HG03095 (cell line): Measurements from ENCODE around the gene TP73.
"Not testable (repeated sequence)": the region's sequence is repeated elsewhere in the genome, so short reads cannot be mapped to it uniquely, and the experiment has no call there.

Source experiments
- ATAC-seq: cut with Tn5 transposase; IDR thresholded peaks from one replicate; pipeline ENCODE4 v1.9.1; 2021; ENCODE audit warnings: moderate library complexity; ENCODE audit not compliant: unreplicated experiment

TP73 gene

DNA sequence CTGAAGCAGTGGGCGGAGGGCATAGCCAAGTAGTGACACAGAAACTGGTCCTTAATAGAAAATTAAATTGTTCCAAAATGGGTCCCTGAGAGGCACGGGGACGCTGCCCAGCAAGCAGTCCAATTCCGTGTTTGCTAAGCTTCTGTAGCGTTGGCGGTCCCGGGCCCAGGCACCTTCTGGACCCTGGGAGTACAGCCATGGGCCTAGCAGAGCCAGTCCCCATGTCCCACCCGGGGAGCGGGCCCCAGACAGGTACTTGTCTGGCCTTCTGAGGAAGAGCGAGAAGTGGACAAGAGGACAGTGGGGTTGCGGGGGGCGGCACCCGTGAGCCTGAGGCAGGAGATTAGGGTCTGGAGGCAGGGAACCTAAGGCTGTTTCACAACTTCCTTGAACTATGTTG, 88.4 kb downstream of the TP73 start:
- ATAC-seq, result no peak

DNA sequence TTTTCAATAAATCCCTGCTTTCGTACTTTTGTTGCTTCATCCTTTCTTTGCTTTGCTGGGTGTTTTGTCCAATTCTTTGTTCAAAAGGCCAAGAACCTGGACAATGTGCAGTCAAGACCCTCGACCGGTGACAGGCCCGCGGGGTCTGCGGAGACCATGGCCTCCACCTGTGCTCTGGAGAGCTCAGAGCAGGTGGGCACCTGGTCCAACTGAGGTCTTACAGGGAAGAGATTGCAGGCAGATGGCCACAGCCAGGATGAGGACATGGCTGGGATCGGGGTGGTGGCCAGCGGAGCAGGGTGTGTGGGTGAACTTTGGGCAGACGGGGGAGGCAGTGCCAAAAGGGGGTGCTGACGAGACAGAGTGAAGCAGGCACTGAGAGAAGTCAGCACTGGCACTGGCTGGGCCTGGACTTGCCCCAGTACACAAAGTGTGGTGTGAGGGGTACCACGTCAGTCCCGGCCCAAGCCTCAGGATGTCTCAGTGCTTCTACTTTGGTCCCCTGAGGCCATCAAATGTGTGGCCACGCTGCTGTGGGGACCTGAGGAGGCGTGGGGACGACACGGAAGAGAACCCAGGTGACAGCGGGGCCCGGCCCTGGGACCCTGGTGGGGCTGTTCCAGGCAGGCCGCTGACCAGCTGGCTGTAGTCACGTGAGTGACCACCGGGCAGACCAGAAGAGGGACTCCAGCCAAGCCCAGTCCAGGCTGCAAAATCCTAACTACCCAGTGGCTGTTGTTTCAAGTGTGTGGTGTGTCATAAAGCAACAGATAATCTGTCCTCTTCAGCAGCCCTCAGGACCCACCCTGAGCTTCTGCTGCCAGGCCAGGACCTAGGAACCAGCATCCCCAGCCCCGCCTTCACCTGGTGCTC, 89.5 kb downstream of the TP73 start:
- no peak for ATAC-seq

DNA sequence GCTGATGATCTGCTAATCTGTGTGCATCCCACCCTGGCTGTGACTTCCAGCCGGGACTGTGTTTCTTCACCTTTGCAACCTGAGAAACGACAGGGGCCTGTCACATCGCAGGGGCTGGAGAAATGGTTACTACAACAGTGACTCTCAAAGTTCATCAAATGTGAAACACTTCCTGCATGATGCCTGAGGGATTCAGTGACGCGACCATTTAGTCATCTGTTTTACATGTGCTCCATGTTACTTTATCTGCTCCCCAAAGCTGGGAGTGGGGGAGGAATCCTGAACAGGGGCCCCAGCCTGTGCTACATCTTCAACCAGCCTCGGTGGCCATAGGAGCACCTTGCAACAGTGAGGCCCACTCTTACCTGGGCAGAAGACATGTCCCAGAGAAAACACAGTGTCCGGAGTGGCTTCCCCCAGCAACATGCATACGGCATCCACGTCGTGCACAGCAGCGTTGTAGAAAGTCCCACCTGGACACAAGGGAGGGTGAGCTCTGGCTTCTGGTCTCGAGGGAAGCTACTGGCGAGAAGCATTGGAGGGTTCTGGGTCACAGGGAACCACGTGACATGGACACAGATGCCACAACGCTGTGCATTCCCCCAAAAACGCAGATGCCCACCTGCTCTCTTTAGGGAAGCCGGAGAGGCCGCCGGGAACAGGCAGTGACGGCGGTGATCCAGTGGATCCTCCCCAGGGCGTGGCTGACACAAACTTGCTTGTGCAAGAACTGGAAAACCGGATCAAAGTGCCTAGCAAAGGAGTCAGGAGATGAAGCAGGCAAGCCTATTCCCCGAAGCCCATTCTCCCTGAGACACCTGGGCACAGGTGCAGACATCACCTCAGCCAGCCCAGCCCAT, 90.4 kb downstream of the TP73 start:
- ATAC-seq, result no peak

DNA sequence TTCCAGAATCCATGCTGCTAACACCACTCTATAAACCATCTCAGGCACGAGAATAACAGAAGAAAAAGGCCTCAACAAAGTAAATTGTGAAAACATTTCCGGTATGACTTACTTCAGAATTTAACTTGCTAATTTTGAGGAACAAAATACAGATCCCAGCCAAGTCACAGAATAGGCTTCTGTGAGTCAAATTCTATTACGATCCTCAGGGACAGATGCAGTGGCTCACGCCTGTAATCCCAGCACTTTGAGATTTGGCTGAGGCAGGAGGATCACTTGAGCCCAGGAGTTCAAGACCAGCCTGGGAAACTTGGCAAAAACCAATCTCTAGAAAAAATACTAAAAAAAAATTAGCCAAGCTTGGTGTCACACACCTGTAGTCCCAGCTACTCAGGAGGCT, 91.1 kb downstream of the TP73 start:
- ATAC-seq, result no peak

DNA sequence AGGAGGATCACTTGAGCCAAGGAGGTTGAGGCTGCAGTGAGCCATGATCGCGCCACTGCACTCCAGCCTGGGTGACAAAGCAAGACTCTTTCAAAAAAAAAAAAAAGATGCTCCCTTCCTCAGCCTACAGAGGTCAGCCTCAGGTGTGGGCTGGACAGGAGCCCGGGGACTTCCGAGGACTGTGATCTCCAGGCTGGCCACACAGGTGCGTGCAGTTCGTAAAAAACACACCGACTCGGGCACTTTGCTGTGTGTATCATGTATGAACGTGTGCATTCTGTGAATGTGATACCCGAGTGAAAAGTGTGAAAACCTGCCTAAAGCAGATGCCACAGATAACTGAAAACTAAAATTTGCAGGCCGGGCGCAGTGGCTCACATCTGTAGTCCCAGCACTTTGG, 91.5 kb downstream of the TP73 start:
- no peak for ATAC-seq

DNA sequence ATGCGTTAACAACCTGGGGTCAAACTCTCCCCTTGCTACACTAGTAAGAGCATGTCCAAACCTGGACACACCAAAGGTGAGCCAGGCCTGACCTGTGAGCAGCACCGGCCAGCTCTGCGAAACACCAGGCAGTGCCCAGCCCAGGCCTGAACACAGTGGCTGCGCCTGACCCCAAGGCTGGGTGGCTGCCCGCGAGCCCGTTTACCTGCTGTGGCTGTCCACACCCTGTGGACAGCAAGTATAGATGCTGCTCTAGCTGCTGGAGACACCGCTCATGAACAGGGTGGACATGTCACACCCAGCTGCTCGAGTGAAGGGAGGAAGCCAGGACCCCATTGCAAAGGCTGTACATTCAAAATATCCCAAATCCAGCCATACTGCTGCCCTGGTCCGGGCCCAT, 92.3 kb downstream of the TP73 start:
- no peak for ATAC-seq

DNA sequence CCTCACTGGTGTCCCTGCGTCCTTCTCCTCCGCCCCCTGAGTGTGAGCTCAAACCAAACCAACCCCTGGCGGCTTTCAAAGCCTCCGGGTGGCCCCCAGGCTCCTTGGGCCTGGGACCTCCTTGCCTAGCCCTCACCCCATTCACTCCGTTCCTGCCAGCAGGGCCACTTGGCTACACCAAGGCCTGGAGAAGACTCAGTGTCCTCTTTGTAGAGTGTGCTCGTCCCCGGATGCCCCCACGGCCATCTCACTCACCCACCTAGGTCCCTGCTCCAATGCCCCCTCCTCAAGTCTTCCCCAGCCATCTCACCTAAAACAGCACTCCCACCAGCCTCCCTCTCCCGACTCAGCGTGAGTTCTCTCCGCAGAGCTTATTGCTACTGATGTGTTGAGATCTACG, 92.8 kb downstream of the TP73 start:
- ATAC-seq, result no peak

DNA sequence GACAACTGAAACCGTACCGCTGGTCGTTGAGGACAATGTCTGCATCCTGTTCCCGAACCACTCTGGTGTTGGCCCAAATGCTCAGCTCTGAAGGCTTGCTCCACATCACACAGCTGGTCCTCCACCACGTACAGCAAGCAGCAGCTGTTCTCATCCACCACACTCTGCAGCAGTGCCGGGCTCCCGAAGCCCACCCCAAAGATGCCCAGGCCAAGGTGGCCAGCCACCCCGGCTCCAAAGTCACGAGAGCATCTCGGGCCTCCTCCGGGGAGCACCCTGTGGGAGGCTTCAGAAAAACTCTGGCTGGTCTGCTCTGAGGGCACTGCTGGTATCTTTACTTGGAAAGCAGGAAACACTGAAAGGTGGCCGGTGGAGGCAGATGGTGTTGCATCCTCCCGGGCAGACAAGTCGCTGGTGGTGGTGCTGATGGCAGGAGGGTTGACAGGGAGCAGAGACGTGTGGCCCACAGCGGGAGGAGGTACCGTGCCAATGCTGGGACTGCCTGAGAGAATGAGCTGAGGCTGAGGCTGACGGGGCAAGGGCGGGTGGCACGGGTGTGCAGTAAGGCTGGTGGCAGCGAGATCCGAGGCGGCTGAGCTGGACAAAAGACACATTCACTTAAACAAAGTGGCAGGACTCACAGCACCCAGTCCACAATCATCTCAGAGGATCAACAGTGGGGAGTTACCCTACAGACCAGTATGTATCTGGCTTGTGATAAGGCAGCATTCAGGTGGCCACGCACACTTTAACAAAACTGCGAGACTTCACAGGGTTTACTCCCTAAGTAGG, 93.5 kb downstream of the TP73 start:
- ATAC-seq, result no peak

DNA sequence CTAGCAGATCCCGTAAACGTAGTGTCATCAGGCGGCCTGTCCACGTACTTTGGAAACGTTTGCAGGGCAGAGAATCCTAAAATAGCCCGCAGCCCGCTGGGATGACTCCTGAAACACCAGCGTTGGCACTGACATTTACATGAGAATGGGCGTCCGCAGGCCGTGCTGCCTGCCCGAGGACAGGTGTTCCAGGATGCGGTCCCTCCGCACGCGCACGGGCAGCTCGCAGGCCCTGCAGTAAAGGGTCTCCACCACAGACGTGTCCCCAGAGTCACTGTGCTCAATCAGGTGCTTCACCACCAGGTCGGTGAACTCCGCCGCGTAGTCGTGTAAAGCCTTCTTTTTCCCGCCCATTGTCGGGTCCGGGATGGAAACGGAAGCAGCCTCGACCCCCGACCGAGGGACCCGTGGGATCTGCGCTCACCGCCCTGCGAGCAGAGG, 94.1 kb downstream of the TP73 start:
- ATAC-seq, result no peak

DNA sequence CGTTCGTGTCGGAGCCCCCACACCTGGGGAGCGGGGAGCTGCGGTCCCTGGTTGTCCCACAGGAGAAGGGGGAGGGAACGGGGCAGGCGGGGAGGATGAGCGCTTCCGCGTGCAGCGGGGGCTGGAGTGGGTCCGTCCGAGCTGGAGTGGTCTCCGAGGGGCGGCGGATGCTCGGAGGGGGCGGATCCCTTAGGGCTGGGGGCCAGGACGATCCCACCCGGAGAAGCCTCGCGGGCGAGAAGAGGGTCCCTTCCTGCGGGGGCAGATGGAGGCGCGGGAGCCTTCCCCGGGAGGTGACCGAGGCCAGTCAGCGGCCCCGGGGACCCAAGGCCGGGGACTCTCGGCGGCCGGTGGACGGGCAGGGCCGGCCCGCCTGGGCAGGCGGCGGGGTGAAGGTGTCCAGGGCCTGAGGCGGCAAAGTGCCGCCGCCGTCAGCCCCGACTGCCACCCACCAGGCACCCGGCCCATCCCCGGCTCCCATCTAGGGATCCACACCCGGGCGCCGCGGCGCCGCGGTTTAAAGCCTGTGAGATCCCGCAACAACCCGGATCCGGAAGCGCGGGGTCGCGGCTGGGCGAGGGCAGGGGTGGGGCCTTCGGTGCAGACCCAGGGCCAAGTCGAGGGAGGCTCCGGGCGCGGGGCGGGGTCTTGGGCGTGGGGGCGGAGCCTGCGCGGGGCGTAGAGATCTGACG, 94.7 kb downstream of the TP73 start:
- ATAC-seq, result peak; percentile 73

DNA sequence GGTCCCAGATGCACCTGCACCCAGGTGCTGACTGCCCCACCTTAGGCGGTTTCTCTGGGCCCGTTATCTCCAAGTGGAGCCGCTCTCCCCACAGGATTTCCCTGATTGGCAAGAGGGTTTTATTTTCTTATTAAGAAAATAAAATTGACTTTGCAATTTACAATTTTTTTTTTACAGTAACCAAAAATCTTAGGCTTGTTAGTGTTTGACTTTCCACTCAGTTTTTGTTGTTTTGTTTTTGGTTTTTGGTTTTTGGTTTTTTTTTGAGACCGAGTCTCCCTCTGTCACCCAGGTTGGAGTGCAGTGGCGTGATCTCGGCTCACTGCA, 95.2 kb downstream of the TP73 start:
- ATAC-seq, result no peak

DNA sequence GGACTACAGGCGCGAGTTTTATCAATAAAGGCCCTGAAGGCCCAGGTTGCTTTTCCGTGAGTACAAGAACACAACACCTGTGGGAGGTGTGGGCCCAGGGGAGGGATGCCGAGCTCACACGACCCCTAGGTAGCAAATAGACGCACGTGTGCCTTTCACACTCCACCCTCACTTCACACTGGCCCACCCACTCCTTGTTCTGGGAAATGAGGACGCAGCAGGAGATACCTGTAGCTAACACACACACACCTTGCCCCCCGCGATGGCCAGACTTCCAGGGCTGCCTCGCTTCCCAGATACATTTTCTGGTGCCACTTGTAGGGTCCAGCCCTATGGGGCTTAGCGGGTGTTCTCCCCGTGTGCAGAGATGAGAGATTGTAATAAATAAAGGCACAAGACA, 95.6 kb downstream of the TP73 start:
- no peak for ATAC-seq

DNA sequence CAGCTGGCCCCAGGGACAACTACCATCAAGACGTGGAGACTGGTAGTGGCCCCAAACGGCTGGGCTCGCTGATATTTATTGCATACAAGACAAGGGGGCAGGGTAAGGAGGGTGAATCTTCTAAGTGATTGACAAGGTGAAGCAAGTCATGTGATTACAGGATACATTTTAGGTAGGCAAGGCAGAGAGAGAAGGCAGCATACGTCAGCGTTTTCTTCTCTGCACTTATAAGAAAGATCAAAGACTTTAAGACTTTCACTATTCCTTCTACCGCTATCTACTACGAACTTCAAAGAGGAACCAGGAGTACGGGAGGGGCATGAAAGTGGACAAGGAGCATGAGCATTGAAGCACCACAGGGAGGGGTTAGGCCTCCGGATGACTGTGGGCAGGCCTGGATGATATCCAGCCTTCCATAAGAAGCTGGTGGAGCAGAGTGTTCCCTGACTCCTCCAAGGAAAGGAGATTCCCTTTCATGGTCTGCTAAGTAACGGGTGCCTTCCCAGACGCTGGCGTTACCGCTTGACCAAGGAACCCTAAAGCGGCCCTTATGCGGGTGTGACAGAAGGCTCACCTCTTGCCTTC, 96.1 kb downstream of the TP73 start:
- ATAC-seq, result not testable (repeated sequence)

DNA sequence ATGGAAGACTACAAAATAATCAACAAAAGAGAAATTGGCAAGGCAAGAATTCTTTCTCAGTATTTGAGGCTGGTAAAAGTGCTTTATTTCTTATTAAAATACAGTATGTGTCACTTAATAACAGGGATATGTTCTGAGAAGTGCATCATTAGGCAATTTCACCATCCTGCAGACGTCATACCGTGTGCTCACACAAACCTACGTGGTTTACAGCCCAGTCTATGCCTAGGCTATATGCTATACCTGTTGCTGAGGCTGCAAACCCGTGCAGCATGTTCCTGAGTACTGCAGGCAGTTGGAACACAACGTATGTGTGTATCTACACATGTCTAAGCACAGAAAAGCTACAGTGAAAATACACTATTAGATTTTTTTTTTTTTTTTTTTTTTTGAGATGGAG, 97.2 kb downstream of the TP73 start:
- ATAC-seq, result no peak

DNA sequence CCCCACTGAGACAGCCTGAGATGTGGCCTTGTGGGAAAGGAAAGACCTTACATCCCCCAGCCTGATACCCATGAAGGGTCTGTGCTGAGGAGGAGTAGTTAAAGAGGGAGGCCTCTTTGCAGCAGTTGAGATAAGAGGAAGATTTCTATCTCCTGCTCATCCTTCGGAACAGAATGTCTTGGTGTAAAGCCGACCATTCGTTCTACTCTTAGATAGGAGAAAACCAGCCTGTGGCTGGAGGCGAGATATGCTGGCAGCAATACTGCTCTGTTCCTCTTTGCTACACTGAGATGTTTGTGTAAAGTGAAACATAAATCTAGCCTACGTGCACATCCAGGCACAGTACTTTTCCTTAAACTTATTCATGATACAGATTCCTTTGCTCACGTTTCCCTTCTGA, 98.4 kb downstream of the TP73 start:
- no peak for ATAC-seq

DNA sequence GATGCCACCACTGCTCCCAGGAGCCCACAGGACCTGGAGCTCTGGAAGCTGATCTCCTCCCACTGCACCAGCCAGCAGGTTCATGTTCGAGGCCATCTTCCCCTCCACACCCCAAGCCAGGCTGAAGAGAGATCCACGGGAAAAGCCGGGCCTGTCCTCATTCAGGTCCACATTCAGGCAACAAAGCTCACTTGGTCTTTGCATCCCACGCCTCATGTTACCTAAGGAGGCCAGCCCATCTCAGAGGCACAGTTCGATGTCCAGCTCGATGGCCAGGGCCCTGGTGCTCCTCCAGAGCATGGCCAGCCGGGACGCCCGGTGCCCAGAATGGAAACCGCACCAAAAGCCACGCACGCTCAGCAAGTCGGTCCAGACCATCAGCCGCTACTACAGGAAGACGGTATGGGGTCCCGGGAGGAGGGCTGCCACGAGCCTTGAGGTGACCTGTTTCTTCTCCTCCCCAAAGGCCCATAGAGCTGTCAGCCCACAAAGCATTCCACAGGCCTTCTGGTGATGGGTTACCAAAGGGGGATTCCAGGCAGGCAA, 100.2 kb downstream of the TP73 start, which contains the start of gene CCDC27:
CCDC27 (plus strand) TSS at position 51 of the 546 bp plus-strand sequence; CDS start at position 83, 32 bp downstream.
- ATAC-seq, result no peak

DNA sequence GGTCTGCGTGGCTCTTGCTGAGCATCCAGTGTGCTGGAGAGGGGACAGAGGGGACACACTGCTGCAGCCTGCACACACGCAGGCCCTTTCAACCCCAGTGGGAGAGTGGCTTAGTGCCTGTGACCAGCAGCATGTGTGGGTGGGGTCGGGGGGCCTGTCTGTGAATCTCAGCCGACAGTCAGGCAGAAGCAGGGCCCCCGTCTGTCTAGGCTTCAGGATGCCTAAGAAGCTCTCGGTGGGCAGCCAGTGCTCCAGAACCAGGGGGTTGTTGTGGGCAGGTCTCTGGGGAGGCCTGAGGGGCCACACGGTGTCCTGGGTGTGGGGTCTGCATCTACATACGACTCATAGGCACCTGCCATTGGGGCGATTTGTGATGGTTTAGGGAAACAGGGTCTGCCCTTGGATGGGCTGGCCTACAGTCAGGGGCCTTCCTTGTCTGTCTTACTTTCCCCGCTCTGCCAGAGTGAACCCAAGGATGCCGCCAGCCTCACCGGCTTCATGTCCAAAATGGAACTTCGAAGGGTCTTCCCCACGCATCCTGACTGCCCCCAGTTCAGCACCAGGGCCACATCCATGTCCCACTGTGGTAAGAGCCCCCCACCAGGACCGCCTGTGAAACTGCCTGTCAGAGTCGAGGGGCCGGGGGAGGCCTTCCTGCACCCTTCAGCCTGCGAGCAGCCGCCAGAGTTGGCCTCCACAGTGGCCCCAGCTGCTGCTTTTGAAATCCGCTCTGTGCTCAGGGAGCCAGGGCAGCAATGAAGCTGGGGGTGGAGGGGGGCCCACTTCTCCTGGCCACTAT, 101.5 kb downstream of the TP73 start:
- ATAC-seq, result no peak

DNA sequence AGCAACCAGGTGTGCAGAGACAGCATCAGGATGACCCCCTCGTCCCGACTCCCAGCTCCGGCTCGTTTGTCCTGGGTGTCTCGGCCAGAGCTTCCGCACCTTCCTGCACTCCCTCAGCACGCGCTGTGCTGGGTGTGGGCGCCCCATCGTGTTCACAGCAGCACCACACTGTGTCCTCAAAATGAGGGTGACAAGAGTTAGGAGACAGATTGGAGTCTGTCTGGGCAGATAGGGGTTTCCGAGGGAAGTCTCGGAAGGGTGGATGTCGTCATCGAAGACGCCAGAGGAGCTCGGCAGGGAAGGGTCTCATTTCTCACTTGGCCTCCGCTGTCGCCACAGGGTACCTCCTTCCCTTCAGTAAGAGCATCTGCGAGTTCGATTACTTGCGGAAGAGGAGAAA, 104.1 kb downstream of the TP73 start:
- ATAC-seq, result no peak

DNA sequence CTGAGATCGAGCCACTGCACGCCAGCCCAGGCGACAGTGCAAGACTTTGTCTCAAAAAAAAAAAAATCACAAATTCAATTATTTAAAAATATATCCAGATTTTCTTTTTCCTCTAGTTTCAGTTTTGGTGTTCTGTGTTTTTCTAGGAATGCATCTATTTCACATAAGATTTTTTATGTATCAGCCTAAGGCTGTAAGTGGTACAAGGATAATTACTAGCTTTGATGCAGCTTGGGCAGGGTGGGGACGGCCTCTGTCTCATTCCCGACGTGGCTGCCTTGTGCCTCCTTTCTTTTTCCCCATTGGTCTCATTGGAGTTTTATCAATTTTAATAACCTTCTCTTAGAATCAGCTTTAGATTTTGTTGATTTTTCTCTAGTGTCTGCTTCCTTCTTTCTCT, 106.8 kb downstream of the TP73 start:
- no peak for ATAC-seq
